HG03045 (cell line): ENCODE results near the gene ZNF148.

Experiments used
- ATAC-seq: cut with Tn5 transposase; IDR thresholded peaks from one replicate; pipeline ENCODE4 v1.9.1; 2021; ENCODE audit warnings: mild to moderate bottlenecking, moderate library complexity; ENCODE audit not compliant: unreplicated experiment

The ZNF148 gene

DNA sequence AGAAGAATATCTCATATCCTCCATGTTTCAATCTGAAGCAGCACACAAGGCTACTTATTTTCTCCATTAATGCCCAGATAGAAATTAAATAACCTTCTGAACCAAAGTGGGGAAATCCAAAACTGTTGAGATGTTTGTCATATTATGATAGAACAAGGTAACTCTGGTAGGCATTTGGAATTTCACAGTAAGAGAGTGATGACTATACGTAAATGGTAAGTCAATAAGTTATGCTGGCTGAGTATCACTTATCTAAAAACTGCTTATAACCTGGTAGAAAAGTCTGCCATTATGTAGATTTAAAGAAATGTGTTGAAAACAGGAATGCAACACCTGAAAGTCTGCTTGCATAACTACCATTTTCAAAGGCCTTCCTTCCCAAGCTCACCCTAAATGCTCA, 145.4 kb downstream of the ZNF148 start:
- no peak for ATAC-seq

DNA sequence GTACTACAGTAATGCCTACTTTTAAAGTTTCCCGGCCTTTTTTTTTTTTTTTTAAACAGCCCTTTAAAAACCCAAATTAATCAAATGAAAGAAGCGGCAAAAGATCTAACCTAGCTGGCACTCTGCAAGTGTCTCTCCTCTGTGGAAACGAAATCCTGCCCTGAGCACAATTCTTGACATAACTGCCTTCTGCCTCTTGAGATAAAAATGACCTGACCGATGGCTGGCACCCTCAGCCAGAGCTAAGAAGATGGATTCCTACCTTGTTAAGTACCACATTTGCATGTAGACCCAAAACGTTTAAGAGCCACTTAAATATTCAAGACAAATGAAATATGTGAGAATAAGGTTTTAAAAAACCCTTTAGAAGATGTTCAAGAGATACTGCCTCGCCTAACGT, 146.0 kb downstream of the ZNF148 start:
- no peak for ATAC-seq

DNA sequence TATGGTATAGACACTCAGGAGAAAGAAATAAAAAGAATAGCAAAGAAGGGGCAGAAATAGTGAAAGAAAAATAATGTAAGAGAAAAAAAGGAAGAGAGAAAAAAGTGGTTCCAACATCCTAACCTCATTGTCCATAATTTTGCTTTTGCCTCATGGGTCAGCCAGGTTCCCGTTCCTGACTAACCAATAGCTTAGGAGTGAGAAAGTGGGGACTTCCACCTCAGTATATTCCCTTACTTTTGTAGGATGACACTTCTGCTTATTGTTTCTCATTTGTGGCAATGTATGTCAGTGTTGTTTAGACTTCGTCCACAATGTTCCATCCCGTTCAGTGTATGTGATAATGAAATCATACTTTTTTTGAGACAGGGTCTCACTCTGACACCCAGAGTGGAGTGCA, 153.3 kb downstream of the ZNF148 start:
- ATAC-seq = no peak

DNA sequence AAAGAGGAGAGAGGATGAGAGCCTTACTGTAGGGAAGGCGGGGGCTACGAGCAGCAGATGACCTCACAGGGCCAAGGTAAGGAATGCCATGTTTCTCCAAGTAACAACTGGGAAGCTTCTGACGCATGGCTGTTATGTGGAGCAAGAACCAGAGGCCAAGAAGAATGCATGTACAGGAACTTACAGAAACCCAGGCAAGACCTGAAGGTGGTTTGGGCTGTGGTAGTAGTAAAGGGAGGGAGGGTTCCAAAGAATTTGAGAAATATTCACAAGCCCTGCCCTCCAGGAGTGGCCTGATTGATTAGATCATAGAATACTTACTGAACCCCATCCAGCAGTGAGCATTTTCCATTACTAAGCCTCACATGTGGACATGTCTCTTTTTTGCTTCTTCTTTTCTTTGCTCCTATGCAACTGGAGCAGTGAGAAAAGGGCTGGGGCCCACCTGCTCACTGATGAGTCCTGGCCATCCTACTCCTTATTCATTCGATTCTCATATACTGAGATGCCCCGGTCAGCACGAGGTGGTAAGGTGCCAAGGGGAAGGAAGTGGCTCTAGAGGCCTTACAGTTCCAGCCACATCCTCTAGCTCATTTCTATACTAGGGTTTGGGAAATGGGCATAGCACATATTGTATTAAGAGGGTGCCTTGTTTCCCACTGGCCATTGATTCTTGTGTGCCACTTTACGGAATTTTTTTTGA, 154.2 kb downstream of the ZNF148 start:
- ATAC-seq = no peak

DNA sequence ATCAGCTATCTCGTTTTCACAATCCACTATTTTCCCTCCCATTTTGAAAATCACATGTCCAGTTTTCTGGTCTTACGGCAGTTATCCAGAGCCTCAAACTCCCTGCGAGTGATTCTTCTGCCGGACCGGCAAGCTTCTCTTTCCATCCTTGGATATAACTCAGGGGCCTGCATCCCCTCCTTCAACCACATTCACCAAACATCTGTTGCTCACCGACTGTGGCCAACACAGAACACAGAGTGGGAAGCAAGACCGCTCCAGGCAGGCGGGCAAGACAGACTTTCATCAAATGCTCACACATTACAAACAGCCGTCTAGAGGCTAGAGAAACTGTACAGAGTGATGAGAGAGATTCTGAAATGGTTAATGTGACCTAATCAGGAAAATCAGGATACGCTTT, 154.9 kb downstream of the ZNF148 start:
- ATAC-seq = no peak

DNA sequence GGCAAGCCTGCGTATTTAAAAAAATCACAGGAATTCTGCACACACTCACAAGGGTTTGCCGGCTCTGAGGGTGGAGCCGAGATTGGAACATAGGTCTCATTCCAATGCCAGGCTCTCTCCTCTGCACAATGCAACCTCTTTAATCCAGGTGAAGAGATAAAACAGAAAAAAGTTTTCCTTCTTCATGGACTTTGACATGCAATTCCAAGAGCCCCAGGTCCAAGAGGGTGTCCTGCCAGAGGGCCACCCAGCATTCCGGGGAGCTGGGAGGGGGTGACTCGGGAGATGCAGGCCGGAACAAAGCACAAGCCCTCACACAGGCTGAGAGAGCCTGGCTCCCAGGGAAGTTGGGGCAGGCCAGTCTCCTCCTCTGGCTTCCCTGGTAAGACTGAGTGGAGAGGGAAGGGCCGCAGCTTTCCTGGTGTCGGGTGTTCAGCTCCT, 155.8 kb downstream of the ZNF148 start:
- ATAC-seq = no peak

DNA sequence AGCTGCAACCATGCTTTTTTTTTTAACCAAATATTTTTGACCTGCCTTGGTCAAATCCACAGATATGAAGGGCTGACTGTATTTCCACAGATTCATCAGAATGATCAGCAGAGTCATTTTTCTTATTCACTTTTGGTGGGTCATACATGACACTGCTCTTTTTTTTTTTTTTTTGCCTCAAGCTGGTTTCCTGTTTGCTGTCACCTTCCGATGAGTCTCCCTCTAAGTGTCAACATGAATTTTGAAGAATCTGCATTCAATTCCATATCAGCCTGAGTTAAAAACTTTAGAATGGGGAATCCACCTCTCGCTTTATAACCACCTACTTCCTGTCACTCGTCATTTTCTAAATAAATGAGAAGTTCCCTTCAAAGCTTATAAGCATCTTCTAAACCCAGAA, 160.4 kb downstream of the ZNF148 start:
- ATAC-seq = no peak

DNA sequence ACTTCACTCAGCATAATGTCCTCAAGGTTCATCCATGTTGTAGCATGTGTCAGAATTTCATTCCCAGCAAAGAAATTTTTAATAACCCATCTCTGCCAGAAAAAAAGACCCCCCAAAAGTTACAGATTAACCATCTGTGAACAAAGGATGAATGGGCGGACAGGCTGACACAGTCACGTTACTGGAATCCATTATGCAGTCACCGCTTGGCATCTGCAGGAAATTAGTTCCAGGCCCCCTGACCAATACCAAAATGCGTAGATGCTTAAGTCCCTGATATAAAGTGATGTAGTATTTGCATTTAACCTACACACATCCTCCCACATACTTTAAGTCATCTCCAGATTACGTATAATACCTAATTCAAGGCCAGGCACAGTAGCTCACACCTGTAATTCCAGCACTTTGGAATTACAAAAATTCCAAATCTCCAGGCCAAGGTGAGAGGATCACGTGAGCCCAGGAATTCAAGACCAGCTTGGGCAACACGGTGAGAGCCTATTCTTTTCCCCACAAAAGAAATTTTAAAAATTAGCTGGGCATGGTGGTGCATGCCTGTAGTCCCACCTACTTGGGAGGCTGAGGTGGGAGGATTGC, 161.1 kb downstream of the ZNF148 start:
- no peak for ATAC-seq

DNA sequence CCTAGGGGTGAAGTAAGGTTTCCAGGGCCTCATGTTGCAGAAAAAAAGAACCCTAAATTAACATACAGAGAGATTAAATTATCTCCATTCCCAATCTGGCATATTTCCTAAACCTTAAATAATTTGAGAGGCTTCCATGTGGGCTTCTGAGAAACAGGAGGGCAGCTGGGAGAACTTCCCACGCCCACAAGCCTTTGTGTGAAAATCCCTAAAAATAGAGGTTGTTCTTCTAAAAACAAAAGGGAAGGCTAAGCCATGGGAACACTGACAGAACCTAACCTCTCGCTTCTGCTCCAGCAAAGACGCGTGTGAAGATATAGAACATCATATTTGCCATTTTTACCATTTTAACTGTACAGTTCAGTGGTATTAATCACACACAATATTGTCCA, 161.8 kb downstream of the ZNF148 start:
- ATAC-seq = no peak

DNA sequence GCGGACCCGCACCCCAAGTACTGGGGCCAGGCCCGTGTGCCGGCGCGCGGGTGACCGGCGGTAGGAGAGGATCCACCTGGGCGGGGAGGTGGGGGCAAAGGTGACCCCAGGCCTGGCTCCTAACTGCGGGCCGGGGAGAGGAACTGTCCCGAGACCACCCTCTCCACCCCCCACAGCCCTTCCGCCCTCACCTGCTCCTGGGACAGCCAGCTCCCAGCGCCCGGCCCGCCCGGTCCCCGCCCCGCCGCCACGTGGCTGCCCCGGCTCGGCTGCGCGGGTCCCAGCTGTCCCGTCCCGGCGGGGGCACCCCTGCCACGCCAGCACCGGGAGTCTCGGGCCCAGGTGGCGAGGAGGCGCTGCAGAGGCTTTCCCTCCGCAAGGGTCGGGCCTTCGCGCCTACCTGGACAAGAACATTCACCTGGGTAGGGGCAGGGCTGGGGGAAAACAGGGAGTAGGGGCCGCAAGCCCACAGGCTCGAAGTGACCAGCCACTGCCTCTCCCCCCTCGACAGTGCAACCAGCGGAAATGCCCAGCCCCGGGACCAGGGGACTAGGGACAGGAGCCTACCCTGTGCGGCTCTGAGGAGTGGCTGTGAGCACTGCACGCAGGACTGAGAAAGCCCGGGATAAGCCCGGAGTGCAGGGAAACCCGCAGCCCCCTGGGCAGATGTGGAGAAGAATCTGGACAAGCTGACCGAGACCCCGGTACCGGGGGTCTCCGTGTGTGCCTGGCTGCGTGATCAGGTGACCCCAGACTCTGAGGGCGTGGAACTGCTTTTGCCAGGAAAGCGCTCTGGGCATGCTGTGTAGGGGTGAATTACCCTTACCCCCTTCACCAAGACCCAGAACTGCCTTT, 162.4 kb downstream of the ZNF148 start, which contains the start of gene SLC12A8:
Gene SLC12A8, minus strand, starts transcription at position 240 of the 855 bp plus-strand sequence. CDS start 1,399 bp downstream, outside the sequence.
- no peak for ATAC-seq

DNA sequence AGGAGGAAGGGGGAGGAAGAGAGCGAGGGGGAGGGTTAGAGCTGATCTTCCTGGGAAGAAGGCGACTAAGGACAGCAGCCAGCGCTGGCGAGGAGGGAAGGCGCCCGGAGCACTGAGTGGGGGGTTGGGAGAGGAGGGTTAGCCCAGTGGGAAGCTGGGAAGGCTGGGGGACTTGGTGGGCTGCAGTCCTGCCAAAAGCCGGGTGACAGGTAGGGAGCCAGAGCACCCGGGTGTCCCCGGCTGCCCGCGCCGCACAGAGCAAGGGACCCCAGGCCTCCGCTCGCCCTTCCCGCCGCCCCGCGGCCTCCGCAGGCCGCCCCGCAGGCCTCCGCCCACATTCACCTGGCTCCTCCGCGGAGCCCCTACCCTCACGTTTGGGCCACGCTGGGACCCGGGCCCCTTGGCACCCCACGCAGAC, 163.0 kb downstream of the ZNF148 start:
- no peak for ATAC-seq

DNA sequence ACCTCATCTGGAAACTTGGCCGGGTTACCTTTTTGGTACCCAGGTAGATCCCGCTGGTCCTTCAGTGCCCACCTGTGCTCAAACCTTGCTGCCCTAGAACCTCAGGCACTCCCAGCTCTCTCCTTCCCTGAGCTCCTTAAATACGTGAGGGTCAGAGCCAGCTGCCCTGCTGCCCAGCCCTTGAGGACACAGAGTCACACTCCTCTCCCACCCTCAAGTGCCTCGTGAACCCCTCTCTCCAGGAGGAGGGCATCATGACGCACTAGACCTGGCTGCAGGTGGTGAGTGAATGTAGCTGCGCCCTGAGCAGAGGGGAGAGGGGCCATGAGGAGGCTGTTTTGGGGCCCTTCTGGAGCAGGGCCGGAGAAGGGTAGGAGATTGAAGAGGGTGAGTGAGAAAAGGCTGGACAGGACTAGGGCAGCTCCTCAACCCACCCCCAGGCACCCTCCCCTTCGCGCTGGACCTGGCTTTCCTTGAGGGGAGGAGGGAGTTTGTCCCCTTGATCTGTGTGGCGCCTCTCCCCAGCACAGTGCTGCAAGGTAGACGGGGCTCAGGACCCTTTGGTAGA, 163.5 kb downstream of the ZNF148 start:
- no peak for ATAC-seq

DNA sequence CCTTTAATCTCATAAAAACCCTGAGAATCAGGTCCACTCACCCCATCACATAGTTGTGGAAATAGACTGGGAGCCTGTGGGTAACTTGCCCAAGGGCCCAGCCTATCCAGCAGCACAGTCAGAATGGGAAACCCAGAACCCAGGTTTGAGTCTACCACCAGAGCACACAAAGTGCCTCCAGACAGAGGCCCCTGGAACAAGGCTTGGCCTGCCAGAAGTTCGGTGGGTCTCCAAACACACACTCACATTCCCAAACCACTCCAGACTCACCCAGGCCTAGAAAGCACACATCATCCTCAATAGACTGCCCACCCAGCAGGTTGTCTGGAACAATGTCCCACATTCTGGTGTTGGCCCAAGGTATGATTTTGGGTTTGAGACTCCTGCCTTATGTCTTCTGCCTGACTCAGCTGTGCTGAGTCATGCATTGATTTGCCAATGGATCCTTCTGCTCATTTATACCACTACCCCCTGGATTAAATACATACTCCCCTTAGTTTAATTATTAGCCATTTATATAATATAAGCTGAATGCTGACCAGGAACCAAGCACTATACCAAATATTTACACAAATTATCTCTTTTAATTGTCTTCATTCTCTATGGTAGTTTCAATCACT, 167.1 kb downstream of the ZNF148 start:
- no peak for ATAC-seq

DNA sequence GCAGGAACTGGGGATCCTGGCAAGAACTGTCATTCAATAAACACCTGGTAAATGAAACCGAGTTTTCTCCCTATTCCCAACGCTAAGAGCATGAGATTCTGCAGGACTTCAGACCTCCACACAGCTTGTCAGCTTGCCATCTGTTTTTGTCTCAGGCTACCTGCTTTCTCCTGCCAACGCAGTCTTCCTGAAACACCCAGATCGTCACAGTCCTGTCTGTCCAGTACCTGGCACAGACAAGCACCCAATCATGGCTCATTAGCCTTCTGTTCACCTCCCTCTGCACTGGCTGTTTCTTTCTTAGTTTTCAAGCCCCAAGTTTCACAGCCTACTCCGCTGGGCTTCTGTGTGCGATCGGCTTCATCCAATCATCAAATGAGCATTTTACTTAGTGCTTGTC, 167.6 kb downstream of the ZNF148 start:
- ATAC-seq = no peak

DNA sequence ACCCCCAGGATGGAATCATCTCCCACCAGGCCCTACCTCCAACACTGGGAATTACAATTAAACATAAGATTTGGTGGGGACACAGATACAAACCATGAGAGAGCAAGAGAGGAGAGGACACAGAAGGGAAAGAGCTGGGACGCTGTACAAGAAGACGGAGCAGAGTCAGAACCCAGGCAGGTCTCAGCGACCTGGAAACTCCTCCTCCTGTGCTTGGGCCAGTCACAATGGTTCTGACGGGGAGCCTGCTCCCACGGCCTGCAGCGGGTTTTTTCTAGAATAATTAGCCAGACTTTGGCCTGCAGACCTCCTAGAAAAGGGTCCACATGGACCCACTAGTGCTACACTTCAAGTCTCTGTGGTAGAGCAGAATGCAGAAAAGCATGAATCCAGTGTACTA, 168.2 kb downstream of the ZNF148 start:
- no peak for ATAC-seq

DNA sequence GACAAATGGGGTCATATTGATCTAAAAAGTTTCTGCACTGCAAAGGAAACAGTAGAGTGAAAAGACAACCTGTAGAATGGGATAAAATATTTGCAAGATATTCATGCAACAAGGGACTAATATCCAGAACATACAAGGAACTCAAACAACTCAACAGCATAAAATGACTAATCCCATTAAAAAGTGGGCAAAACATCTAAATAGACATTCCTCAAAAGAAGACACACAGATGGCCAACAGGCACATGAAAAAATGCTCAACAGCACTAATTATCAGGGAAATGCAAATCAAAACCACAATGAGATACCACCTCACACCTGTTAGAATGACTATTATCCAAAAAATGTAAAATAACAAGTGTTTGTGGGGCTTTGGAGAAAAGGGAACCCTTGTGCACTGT, 171.4 kb downstream of the ZNF148 start:
- ATAC-seq = no peak

DNA sequence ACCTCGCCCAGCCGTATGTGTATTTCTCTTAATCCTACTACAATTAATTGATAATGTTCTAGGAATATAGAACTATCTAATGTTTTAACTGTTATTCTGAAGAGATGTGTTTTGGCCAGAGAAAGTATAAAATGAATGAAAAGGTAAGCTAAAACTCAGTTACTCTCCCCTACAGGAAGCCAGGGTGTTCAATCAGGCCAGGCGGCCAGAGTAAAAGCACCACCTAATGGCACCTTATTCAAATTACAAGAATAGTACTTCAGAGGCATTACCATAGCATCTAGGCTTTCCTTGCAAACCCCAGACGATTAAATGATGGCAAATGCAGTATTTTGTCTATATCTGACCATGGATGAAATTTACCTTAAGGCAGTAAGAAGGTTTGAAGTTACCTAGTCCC, 172.9 kb downstream of the ZNF148 start:
- ATAC-seq = no peak

DNA sequence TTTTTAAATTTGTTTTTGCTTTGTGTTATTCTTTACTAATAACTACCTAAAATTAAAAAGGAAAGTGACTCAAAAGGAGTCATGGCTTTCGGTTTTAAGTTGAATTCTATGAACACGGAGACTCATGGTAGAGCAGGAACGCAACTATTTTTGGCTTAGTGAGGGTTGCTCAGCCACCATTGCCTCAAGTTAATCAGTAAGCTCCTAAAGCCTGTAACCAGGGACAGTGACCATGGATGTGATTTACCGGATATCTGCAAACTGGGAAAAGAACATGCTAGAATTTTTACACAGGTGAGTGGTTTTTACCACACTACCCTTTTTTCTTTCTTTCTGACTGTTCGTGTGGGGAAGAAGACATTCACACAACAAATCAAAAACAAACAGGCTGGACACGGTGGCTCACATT, 174.4 kb downstream of the ZNF148 start:
- ATAC-seq = peak; percentile 61

DNA sequence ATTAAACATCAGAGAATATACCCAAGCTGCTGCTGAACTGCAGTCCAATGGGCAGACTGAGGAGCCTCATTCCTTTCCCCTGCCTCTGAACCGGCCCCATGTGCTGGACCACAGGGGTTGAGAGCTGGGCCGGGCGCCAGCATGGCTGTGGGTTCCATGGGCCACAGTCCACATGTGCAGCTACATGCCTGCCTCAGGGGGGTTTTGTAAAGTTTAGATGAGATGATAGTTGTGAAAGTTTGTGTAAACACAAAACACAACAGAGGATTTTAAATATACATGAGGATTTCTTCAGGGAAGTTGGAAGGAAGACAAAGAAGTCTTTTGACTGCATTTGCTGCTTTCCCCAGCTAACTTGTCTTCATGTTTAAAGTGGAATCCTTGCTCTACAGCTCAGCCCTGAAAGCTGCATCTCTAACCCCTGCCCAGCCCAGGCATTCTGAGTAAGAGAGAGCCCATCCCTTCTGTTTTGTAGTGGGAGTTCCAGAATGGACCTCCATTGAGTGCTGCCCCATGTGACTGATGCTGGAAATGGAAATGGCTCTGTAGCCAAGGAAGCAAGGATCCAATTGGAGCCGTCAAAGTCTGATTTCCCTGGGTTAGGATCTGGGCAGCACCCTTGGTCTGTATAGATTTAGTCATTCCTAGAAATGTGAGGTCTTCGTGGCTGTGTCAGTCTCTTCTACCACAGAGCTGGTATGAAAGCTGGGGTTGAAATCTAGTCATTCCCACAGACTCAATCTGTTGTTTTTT, 180.1 kb downstream of the ZNF148 start:
- no peak for ATAC-seq
